GM23338 (cell line): ENCODE measurements around the gene UPK1B. TPM values are rescaled to one million over a fixed set of nuclear protein-coding genes. Genes with fewer than 3 reads are reported as not detected.

ENCODE experiments used
- ATAC-seq: fragments of 200-7000 bp; cut with Tn5 transposase; 3 replicates; pipeline ENCODE4 v1.9.1; 2020
- DNase-seq: peaks from one replicate; pipeline ENCODE4 v3.0.0-alpha.2; 2015; ENCODE audit warnings: low spot score
- H2AFZ ChIP-seq: fragments of 200-600 bp; sonication (generic); 2 replicates; pipeline ENCODE4 v1.8.0; 2016; ENCODE audit warnings: antibody characterized with exemption, mild to moderate bottlenecking, moderate library complexity
- H3F3A ChIP-seq: fragments of 200-600 bp; sonication (generic); replicated peaks from 2 replicates; pipeline ENCODE4 v1.8.0; 2017; ENCODE audit warnings: antibody characterized with exemption, mixed run types, low read depth
- H3K27ac ChIP-seq: fragments of 200-600 bp; sonication (generic); 2 replicates; pipeline ENCODE4 v1.6.1; 2016; ENCODE audit warnings: low read depth
- H3K27me3 ChIP-seq: fragments of 200-600 bp; sonication (generic); 2 replicates; pipeline ENCODE4 v1.8.0; 2016; ENCODE audit warnings: mild to moderate bottlenecking, mixed run types, moderate library complexity; ENCODE audit not compliant: insufficient read depth
- H3K36me3 ChIP-seq: fragments of 200-600 bp; sonication (generic); 2 replicates; pipeline ENCODE4 v1.8.0; 2016; ENCODE audit warnings: mild to moderate bottlenecking; ENCODE audit not compliant: insufficient read depth
- H3K4me1 ChIP-seq: fragments of 200-600 bp; sonication (generic); 2 replicates; pipeline ENCODE4 v1.8.0; 2016; ENCODE audit warnings: mild to moderate bottlenecking, moderate library complexity; ENCODE audit not compliant: insufficient read depth
- H3K4me2 ChIP-seq: fragments of 200-600 bp; sonication (generic); 2 replicates; pipeline ENCODE4 v1.7.1; 2017; ENCODE audit warnings: mixed run types
- H3K4me3 ChIP-seq: fragments of 200-600 bp; sonication (generic); 2 replicates; pipeline ENCODE4 v1.6.1; 2016; ENCODE audit warnings: mixed run types
- H3K79me2 ChIP-seq: fragments of 200-600 bp; sonication (generic); replicated peaks from 2 replicates; pipeline ENCODE4 v1.8.0; 2017; ENCODE audit warnings: mild to moderate bottlenecking; ENCODE audit not compliant: insufficient read depth
- H3K9me2 ChIP-seq: fragments of 200-600 bp; sonication (generic); 2 replicates; pipeline ENCODE4 v1.8.0; 2017; ENCODE audit not compliant: insufficient read depth
- H4K20me1 ChIP-seq: fragments of 200-600 bp; sonication (generic); replicated peaks from 2 replicates; pipeline ENCODE4 v1.8.0; 2017; ENCODE audit warnings: mild to moderate bottlenecking; ENCODE audit not compliant: insufficient read depth
- H3K27ac Mint-ChIP-seq: 2 replicates; pipeline ENCODE4 v1.8.0; 2020; ENCODE audit warnings: inconsistent platforms, mild to moderate bottlenecking, moderate library complexity, mixed read lengths
- H3K27me3 Mint-ChIP-seq: 3 replicates; pipeline ENCODE4 v1.8.0; 2022; ENCODE audit warnings: low read depth, mild to moderate bottlenecking, moderate library complexity, mixed read lengths, inconsistent platforms; ENCODE audit not compliant: insufficient read depth, poor library complexity
- H3K36me3 Mint-ChIP-seq: 3 replicates; pipeline ENCODE4 v1.8.0; 2021; ENCODE audit warnings: low read depth, mild to moderate bottlenecking, inconsistent platforms, moderate library complexity, mixed read lengths
- H3K4me1 Mint-ChIP-seq: 3 replicates; pipeline ENCODE4 v1.8.0; 2020; ENCODE audit warnings: mild to moderate bottlenecking, inconsistent platforms, mixed read lengths
- H3K4me3 Mint-ChIP-seq: 3 replicates; pipeline ENCODE4 v1.8.0; 2021; ENCODE audit warnings: moderate library complexity, mild to moderate bottlenecking, inconsistent platforms, mixed read lengths
- H3K9me3 Mint-ChIP-seq: 3 replicates; pipeline ENCODE4 v1.8.0; 2020; ENCODE audit warnings: moderate library complexity, mild to moderate bottlenecking, inconsistent platforms, mixed read lengths
- ETS1 ChIP-seq: IDR thresholded peaks from 2 replicates; pipeline ENCODE4 v1.6.1; 2016; ENCODE audit warnings: antibody characterized with exemption
- EZH2phosphoT487 ChIP-seq: fragments of 200-600 bp; sonication (generic); IDR thresholded peaks from one replicate; pipeline ENCODE4 v1.8.1; 2018; ENCODE audit warnings: antibody characterized with exemption; ENCODE audit not compliant: unreplicated experiment
- JUNB ChIP-seq: IDR thresholded peaks from one replicate; pipeline ENCODE4 v1.6.1; 2016; ENCODE audit warnings: antibody characterized with exemption; ENCODE audit not compliant: unreplicated experiment
- polyA plus RNA-seq: library from polyadenylated mRNA; unstranded; fragments of >200 nt; fragmentation: Nextera tagmentation; extraction: Ambion mirVana; gene quantifications from 2 replicates; pipeline ENCODE4 v1.2.1, GENCODE V29; 2016
- total RNA-seq: library from RNA; depleted of rRNA; stranded (reverse); fragments of >200 nt; shearing (Covaris generic); gene quantifications from 2 replicates; pipeline ENCODE4 v1.2.3, GENCODE V29; 2014
- TF ChIP-seq, protein P1 (sequence below): fragments of 250-450 bp; sonication (Bioruptor Pico); IDR thresholded peaks from 2 replicates; pipeline ENCODE4 v1.5.0; 2020; ENCODE audit warnings: mild to moderate bottlenecking, moderate library complexity

UPK1B gene
- total and polyA plus RNA-seq, 2 experiments from 2014 or later, result 0.39 to 0.66 TPM

DNA sequence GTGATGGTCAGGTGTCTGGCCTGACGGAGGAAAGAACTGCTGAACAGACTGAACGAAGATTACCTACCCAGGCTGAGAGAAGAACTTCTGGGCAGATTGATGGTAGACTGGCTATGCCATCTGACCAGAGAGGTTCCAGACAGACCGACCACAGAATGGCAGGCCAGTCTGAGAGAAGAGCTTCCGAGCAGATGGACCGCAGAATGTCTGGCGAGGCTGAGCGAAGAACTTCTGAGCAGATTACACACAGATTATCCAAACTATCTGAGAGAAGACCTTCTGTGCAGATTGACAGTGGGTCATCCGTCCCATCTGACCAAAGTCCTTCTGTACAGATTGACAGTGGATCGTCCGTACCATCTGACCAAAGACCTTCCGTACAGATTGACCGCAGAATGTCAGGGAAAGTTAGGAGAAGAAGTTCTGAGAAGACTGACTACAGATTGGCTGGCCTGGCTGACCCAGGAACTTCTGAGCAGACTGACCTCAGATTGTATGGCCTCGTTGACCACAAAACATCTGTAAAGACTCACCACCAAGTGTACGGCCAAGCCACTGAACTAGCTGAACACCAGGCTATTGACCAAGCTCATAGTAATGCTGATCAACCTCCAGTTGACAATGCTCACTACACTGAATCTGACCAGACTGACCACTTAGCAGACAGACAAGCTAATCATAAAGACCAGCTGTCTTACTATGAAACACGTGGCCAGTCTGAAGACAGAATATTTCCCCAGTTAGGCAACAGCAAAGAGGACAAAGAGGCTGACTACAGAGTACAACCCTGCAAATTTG is 26.6 kb upstream of the UPK1B start (continued):
- TF ChIP-seq, protein P1, sequence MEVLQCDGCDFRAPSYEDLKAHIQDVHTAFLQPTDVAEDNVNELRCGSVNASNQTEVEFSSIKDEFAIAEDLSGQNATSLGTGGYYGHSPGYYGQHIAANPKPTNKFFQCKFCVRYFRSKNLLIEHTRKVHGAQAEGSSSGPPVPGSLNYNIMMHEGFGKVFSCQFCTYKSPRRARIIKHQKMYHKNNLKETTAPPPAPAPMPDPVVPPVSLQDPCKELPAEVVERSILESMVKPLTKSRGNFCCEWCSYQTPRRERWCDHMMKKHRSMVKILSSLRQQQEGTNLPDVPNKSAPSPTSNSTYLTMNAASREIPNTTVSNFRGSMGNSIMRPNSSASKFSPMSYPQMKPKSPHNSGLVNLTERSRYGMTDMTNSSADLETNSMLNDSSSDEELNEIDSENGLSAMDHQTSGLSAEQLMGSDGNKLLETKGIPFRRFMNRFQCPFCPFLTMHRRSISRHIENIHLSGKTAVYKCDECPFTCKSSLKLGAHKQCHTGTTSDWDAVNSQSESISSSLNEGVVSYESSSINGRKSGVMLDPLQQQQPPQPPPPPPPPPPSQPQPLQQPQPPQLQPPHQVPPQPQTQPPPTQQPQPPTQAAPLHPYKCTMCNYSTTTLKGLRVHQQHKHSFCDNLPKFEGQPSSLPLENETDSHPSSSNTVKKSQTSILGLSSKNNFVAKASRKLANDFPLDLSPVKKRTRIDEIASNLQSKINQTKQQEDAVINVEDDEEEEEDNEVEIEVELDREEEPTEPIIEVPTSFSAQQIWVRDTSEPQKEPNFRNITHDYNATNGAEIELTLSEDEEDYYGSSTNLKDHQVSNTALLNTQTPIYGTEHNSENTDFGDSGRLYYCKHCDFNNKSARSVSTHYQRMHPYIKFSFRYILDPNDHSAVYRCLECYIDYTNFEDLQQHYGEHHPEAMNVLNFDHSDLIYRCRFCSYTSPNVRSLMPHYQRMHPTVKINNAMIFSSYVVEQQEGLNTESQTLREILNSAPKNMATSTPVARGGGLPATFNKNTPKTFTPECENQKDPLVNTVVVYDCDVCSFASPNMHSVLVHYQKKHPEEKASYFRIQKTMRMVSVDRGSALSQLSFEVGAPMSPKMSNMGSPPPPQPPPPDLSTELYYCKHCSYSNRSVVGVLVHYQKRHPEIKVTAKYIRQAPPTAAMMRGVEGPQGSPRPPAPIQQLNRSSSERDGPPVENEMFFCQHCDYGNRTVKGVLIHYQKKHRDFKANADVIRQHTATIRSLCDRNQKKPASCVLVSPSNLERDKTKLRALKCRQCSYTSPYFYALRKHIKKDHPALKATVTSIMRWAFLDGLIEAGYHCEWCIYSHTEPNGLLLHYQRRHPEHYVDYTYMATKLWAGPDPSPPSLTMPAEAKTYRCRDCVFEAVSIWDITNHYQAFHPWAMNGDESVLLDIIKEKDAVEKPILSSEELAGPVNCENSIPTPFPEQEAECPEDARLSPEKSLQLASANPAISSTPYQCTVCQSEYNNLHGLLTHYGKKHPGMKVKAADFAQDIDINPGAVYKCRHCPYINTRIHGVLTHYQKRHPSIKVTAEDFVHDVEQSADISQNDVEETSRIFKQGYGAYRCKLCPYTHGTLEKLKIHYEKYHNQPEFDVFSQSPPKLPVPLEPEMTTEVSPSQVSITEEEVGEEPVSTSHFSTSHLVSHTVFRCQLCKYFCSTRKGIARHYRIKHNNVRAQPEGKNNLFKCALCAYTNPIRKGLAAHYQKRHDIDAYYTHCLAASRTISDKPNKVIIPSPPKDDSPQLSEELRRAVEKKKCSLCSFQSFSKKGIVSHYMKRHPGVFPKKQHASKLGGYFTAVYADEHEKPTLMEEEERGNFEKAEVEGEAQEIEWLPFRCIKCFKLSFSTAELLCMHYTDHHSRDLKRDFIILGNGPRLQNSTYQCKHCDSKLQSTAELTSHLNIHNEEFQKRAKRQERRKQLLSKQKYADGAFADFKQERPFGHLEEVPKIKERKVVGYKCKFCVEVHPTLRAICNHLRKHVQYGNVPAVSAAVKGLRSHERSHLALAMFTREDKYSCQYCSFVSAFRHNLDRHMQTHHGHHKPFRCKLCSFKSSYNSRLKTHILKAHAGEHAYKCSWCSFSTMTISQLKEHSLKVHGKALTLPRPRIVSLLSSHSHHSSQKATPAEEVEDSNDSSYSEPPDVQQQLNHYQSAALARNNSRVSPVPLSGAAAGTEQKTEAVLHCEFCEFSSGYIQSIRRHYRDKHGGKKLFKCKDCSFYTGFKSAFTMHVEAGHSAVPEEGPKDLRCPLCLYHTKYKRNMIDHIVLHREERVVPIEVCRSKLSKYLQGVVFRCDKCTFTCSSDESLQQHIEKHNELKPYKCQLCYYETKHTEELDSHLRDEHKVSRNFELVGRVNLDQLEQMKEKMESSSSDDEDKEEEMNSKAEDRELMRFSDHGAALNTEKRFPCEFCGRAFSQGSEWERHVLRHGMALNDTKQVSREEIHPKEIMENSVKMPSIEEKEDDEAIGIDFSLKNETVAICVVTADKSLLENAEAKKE, result no peak
- no peak for TF ChIP-seq EZH2phosphoT487
- TF ChIP-seq ETS1, result no peak

GRCh38 chr3:119147494-119147893 is 25.9 kb upstream of the UPK1B start:
- no peaks in the 10 kb centered on the region for H3K27me3 Mint-ChIP-seq
- H3K27me3 ChIP-seq, result no peaks in the 10 kb centered on the region
- DNase-seq (no peak), ATAC-seq (no peak)
- H3K4me3 ChIP-seq, result no peak overlapping the region
- no peak overlapping the region for H3K27ac ChIP-seq
- no peaks in the 10 kb centered on the region for H3K79me2 ChIP-seq
- H3K4me1 Mint-ChIP-seq, result no peaks in the 10 kb centered on the region
- H3K4me2 ChIP-seq, result no peak overlapping the region
- H3K4me1 ChIP-seq, result no peaks in the 10 kb centered on the region
- no peak overlapping the region for H3K27ac Mint-ChIP-seq
- H3K36me3 ChIP-seq, result no peaks in the 10 kb centered on the region
- H3K9me3 Mint-ChIP-seq, result peaks cover 6% of the 10 kb centered on the region; the same call in 2 of the 3 replicates
- no peaks in the 10 kb centered on the region for H3K9me2 ChIP-seq
- H2AFZ ChIP-seq, result no peak overlapping the region
- no peak overlapping the region for H3K4me3 Mint-ChIP-seq
- TF ChIP-seq, protein P1, result no peak
- no peak for TF ChIP-seq JUNB
- no peaks in the 10 kb centered on the region for H4K20me1 ChIP-seq
- peaks cover 4% of the 10 kb centered on the region; the same call in 1 of the 3 replicates for H3K36me3 Mint-ChIP-seq
- H3F3A ChIP-seq, result no peaks in the 10 kb centered on the region
